SK-N-MC (cell line): ENCODE data around the gene BABAM2.

Experiments used
- DNase-seq: peaks from one replicate; pipeline ENCODE4 v3.0.0-alpha.2; 2011; ENCODE audit warnings: low read depth, low spot score
- H3K27ac ChIP-seq: fragments of 200-600 bp; sonication (generic); 2 replicates; pipeline ENCODE4 v1.5.1; 2016; ENCODE audit warnings: mixed run types
- H3K36me3 ChIP-seq: fragments of 200-600 bp; sonication (generic); 2 replicates; pipeline ENCODE4 v1.6.1; 2017; ENCODE audit warnings: antibody characterized with exemption, low read length, mixed read lengths; ENCODE audit not compliant: insufficient read depth
- H3K4me3 ChIP-seq: fragments of 200-600 bp; sonication (generic); 2 replicates; pipeline ENCODE4 v1.5.1; 2016
- H3K9ac ChIP-seq: fragments of 200-600 bp; sonication (generic); 2 replicates; pipeline ENCODE4 v1.8.0; 2017; ENCODE audit warnings: mixed run types, mixed read lengths; ENCODE audit not compliant: insufficient read length
- H3K9me3 ChIP-seq: fragments of 200-600 bp; sonication (generic); 2 replicates; pipeline ENCODE4 v1.6.1; 2017; ENCODE audit warnings: low read depth, mild to moderate bottlenecking, antibody characterized with exemption, low read length, moderate library complexity, mixed read lengths
- EZH2 ChIP-seq: fragments of 200-600 bp; sonication (generic); IDR thresholded peaks from one replicate; pipeline ENCODE4 v1.6.1; 2017; ENCODE audit warnings: antibody characterized with exemption
- FOXP2 ChIP-seq: optimal IDR thresholded peaks from 2 replicates; pipeline ENCODE3; 2011; ENCODE audit warnings: mild to moderate bottlenecking, moderate library complexity; ENCODE audit not compliant: insufficient read depth; ENCODE audit errors: extremely low read length, control extremely low read depth
- POLR2AphosphoS5 ChIP-seq: IDR thresholded peaks from 2 replicates; pipeline ENCODE4 v1.6.1; 2012; ENCODE audit warnings: mild to moderate bottlenecking, low read depth, low read length, borderline replicate concordance

Gene BABAM2

GRCh38 chr2:28316546-28317335 is 426.2 kb downstream of the BABAM2 start:
- no peak for DNase-seq
- H3K27ac ChIP-seq: no peak overlapping the region
- H3K4me3 ChIP-seq: no peak overlapping the region
- H3K9ac ChIP-seq: no peak overlapping the region
- TF ChIP-seq FOXP2 (no peak), POLR2AphosphoS5 (no peak), EZH2 (no peak)
- no peaks in the 10 kb centered on the region for H3K9me3 ChIP-seq
- H3K36me3 ChIP-seq: no peaks in the 10 kb centered on the region

- Histone ChIP-seq H3K36me3 (no peaks in the 10 kb centered on the region), H3K4me3 (no peak overlapping the region), H3K9me3 (no peaks in the 10 kb centered on the region), H3K9ac (no peak overlapping the region), H3K27ac (no peak overlapping the region)
- DNase-seq: no peak
- TF ChIP-seq EZH2: no peak
- TF ChIP-seq FOXP2: no peak
- no peak for TF ChIP-seq POLR2AphosphoS5
Observed at GRCh38 chr2:28317390-28317789, 426.9 kb downstream of the BABAM2 start.

GRCh38 chr2:28318023-28318422 is 427.5 kb downstream of the BABAM2 start:
- no peak overlapping the region for H3K27ac ChIP-seq

GRCh38 chr2:28318462-28319117 is 428.1 kb downstream of the BABAM2 start:
- Histone ChIP-seq H3K36me3 (no peaks in the 10 kb centered on the region), H3K4me3 (no peak overlapping the region), H3K9ac (no peak overlapping the region), H3K9me3 (no peaks in the 10 kb centered on the region), H3K27ac (no peak overlapping the region)
- no peak for TF ChIP-seq POLR2AphosphoS5
- no peak for TF ChIP-seq EZH2
- no peak for TF ChIP-seq FOXP2
- DNase-seq: no peak

More at GRCh38 chr2:28318023-28318422, 427.5 kb downstream of the BABAM2 start:
- TF ChIP-seq POLR2AphosphoS5 (no peak), EZH2 (no peak), FOXP2 (no peak)
- DNase-seq: no peak
- Histone ChIP-seq H3K9me3 (no peaks in the 10 kb centered on the region), H3K36me3 (no peaks in the 10 kb centered on the region), H3K9ac (no peak overlapping the region), H3K4me3 (no peak overlapping the region)

GRCh38 chr2:28319118-28320008 is 428.8 kb downstream of the BABAM2 start:
- H3K36me3 ChIP-seq: no peaks in the 10 kb centered on the region
- no peak overlapping the region for H3K9ac ChIP-seq
- no peak overlapping the region for H3K27ac ChIP-seq
- TF ChIP-seq FOXP2 (no peak), POLR2AphosphoS5 (no peak), EZH2 (no peak)
- DNase-seq: no peak
- H3K4me3 ChIP-seq: no peak overlapping the region
- no peaks in the 10 kb centered on the region for H3K9me3 ChIP-seq

- Histone ChIP-seq H3K27ac (no peak overlapping the region), H3K9me3 (no peaks in the 10 kb centered on the region), H3K36me3 (no peaks in the 10 kb centered on the region), H3K4me3 (no peak overlapping the region), H3K9ac (no peak overlapping the region)
- DNase-seq: no peak
- TF ChIP-seq FOXP2 (no peak), EZH2 (no peak), POLR2AphosphoS5 (no peak)
Observed at GRCh38 chr2:28320009-28320365, 429.5 kb downstream of the BABAM2 start.

- Histone ChIP-seq H3K4me3 (no peak overlapping the region), H3K27ac (no peak overlapping the region), H3K9ac (no peak overlapping the region), H3K9me3 (no peaks in the 10 kb centered on the region), H3K36me3 (no peaks in the 10 kb centered on the region)
- TF ChIP-seq FOXP2 (no peak), POLR2AphosphoS5 (no peak), EZH2 (no peak)
- DNase-seq: no peak
Observed at GRCh38 chr2:28320371-28320770, 429.8 kb downstream of the BABAM2 start.

- no peaks in the 10 kb centered on the region for H3K36me3 ChIP-seq
- TF ChIP-seq EZH2 (no peak), FOXP2 (no peak), POLR2AphosphoS5 (no peak)
- DNase-seq: no peak
- no peak overlapping the region for H3K9ac ChIP-seq
- H3K4me3 ChIP-seq: no peak overlapping the region
- no peak overlapping the region for H3K27ac ChIP-seq
- H3K9me3 ChIP-seq: no peaks in the 10 kb centered on the region
Observed at GRCh38 chr2:28321426-28321825, 430.9 kb downstream of the BABAM2 start.
